ENCODE data around the gene LRFN4. TPM values are rescaled to one million over a fixed set of nuclear protein-coding genes. Genes with fewer than 3 reads are reported as not detected.
"Not testable (repeated sequence)": the region's sequence is repeated elsewhere in the genome, so short reads cannot be mapped to it uniquely, and the experiment has no call there.

Gene LRFN4
- 15.6 and 15.9 TPM in 2 replicates for total RNA-seq (2014; rRNA removed; shearing (Covaris generic))

DNA sequence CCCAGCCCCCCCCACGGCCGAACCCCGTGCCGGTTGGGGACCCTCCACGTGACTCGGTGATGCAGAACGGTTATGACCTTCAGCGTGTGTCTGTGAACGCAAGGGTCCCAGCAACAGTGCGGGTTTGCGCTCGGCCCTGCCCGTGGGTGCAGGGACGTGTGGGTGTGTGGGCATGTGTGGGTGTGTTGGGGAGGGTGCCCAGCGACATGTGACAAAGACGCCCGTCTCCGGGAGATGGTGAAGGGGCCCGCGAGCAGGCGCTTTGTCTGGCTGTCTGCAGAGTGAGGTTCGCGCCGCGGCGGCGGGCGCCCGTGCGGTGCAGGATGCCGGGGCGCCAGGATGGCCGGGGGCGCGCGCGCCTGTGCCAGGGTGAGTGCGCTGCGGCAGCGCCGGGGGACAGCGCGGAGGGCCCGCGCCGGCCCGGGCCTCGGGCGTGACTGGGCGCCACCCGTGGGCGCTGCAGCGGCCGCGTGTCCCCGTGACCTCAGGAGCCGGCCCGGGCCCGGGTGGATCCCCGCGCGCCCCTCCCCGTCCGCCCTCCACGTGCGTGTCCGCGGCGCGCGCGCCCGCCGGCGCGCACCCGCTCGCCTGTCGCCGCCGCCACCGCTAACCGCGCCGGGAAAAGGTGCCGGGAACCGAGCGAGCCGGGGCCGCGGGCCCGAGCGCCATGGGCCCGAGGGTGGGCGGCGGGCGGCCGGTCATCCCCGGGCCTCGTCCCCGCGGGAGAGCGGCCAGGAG, at the start of gene LRFN4:
LRFN4 (plus strand) TSS at position 569 of the 738 bp plus-strand sequence. CDS start 681 bp downstream, outside the sequence.
- no peak for DNase-seq
- H3K27ac ChIP-seq: peak within 1 kb of the TSS; percentile 88
- peaks cover 14% of the 10 kb centered on the region for H3K4me1 ChIP-seq
- peaks cover 2% of the 10 kb centered on the region; the same call in 1 of the 2 replicates for H3K36me3 ChIP-seq
- H3K27me3 ChIP-seq: no peaks in the 10 kb centered on the region
- H3K4me3 ChIP-seq: peak within 1 kb of the TSS; percentile 88
- no peaks in the 10 kb centered on the region for H3K9me3 ChIP-seq (replicated peaks)

DNA sequence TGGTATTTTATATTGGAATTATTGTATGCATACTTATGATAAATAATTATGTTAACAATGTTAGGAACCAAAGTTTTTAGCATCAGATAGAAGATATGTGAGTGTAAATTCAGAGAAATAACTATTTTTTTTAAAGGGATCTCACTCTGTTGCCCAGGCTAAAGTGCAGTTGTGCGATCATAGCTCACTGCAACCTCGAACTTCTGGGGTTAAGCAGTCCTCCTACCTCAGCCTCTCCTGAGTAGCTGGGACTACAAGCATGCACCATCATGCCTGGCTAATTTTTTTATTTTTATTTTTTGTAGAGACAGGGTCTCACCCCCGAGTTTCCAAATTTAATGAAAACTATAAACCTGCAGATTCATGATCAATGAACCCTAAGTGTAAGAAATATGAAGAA, 47.3 kb upstream of the LRFN4 start:
- Histone ChIP-seq H3K27me3 (no peaks in the 10 kb centered on the region), H3K27ac (no peak overlapping the region), H3K36me3 (no peaks in the 10 kb centered on the region), H3K4me1 (no peaks in the 10 kb centered on the region), H3K9me3 (replicated peaks) (no peaks in the 10 kb centered on the region), H3K4me3 (no peak overlapping the region)
- DNase-seq: no peak

DNA sequence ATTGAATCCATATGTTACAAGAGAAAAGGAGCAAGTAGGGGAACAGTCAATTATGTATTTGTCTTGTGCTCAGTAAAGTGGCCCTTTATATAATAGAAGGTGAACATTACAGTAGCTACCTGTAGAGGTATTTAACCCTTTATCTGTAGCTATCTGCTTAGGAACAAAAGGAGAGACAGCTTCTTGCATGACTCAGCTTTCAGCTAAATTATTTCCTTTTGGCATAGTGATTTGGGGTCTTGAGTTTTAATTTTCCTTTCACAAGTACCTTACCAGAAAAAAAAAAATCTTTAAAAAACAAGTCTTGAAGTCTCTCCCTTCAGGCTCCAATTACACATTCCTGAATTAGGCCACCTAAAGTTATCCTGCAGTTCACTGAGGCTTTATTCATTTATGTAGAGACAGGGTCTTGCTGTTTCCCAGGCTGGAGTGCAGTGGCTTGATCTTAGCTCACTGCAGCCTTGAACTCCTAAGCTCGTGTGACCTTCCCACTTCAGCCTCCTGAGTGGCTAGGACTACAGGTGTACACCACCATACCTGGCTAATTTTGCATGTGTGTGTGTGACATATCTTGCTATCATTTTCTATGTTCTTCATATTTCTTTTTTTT, 46.2 kb upstream of the LRFN4 start:
- Histone ChIP-seq H3K4me3 (no peak overlapping the region), H3K27ac (no peak overlapping the region), H3K9me3 (replicated peaks) (no peaks in the 10 kb centered on the region), H3K4me1 (no peaks in the 10 kb centered on the region), H3K36me3 (no peaks in the 10 kb centered on the region), H3K27me3 (no peaks in the 10 kb centered on the region)
- DNase-seq: no peak

DNA sequence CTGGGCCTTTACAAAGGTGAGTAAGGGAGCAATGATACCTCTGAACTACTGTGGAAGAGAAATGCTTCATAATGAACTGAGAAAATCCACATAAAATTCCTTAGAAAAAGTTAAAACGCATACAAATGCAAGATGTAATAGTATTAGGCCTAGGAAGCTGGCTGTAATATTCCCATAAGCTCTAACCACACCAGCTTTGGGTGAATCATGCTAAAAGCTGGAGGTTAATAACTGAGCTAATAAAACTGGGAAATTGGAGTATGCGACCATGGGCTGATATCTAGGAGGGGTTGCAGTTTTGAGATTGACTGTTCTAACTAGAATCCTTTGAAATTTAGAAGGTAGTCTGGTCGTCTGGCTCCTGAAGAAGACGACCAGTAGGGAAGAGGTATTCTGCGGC, 42.2 kb upstream of the LRFN4 start:
- Histone ChIP-seq H3K4me1 (no peaks in the 10 kb centered on the region), H3K9me3 (replicated peaks) (no peaks in the 10 kb centered on the region), H3K4me3 (no peak overlapping the region), H3K36me3 (no peaks in the 10 kb centered on the region), H3K27me3 (no peaks in the 10 kb centered on the region), H3K27ac (no peak overlapping the region)
- no peak for DNase-seq

DNA sequence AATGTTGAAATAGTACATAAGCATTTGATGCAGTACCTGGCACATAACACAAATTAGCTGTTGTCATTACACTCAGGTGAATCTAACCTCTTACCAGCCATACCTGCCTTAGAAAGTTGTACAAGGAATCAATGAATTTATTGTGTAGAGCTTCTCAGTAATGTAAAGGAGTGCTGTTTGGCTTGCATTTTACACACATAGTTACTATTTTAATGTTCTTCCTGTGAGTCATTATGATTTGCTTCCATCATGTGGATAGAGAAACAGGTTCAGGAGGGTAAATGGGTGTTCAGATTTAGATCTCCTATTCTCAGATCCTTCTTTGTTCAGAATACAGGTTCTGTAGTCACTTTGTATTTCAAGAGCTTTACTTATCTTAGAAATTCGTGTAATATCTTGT, 41.2 kb upstream of the LRFN4 start:
- H3K9me3 ChIP-seq (replicated peaks): no peaks in the 10 kb centered on the region
- DNase-seq: no peak
- no peak overlapping the region for H3K27ac ChIP-seq
- no peaks in the 10 kb centered on the region for H3K4me1 ChIP-seq
- no peak overlapping the region for H3K4me3 ChIP-seq
- H3K36me3 ChIP-seq: no peaks in the 10 kb centered on the region
- H3K27me3 ChIP-seq: no peaks in the 10 kb centered on the region

DNA sequence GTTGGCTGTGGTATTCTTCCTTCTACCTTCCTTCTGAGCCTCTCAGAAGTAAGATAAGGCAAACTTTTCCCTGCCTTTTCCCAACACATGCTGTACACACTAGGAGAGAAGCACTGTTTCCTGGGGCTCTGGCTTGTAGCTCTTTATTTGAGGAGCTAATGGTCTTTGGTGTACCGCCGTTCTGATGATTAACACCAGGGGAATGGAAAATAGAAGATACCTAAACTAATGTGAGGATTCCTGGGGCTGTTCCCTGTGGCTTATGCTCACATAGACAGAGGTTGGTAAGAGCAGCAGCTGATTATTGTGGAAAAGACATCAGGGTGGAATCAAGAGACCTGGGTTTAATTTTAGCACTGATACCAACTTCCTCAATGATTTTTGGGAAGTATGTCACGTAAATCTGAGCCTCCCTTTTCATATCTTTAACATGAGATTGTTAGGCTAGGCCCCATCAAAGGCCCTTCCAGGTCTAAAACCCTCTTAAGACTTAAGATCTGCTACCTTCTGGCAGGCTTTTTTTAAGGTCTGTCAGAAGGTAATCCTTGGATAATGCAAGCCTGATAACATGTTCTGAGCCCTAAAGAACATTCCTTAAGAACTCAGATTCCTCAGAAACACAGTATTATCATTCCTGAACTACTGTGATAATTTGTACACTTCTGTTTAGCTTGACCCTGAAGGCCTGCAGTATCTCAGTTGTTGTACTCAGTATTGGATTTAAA, 38.5 kb upstream of the LRFN4 start:
- Histone ChIP-seq H3K4me3 (no peak overlapping the region), H3K4me1 (no peaks in the 10 kb centered on the region), H3K27ac (no peak overlapping the region), H3K9me3 (replicated peaks) (no peaks in the 10 kb centered on the region), H3K36me3 (no peaks in the 10 kb centered on the region), H3K27me3 (no peaks in the 10 kb centered on the region)
- no peak for DNase-seq

DNA sequence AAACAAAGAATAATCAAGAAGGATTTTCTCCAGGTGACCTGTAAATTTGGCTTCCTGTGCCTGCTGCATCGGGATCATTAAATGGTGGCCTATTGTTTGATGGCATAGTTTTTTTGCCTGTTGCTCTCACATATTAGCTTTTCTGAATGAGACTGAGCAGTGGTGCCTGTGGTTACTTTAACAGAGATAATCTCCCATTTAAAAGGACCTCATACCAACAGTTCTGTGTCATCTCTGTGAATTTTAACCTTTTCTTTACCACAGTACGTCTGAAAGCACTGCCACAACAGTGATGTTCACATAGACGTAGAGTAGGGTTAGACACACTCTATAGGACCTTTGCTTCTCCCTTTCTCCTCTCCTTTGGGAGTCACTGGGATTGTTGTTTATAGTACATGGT, 36.5 kb upstream of the LRFN4 start:
- H3K9me3 ChIP-seq (replicated peaks): no peaks in the 10 kb centered on the region
- H3K27ac ChIP-seq: no peak overlapping the region
- no peak for DNase-seq

DNA sequence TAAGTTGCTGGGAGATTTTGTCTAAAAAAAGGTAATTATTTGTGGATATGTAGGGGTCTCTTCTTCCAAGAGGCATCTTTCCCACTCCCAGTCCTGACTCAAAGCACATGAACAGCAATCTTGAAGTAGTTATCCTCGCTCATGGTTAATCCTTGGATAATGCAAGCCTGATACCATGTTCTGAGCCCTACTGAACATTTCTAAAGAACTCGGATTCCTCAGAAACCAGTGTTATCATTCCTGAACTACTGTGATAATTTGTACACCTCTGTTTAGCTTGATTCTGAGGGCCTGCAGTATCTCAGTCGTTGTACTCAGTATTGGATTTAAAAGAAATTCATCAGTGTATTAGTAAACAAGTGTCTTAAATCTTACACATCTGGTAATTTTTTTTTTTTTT, 36.0 kb upstream of the LRFN4 start:
- Histone ChIP-seq H3K4me3 (no peak overlapping the region), H3K27ac (no peak overlapping the region), H3K27me3 (no peaks in the 10 kb centered on the region), H3K36me3 (no peaks in the 10 kb centered on the region), H3K9me3 (replicated peaks) (no peaks in the 10 kb centered on the region), H3K4me1 (no peaks in the 10 kb centered on the region)
- no peak for DNase-seq

More for the DNA sequence above, 36.5 kb upstream of the LRFN4 start:
- H3K4me3 ChIP-seq: no peak overlapping the region
- H3K36me3 ChIP-seq: no peaks in the 10 kb centered on the region
- no peaks in the 10 kb centered on the region for H3K27me3 ChIP-seq
- no peaks in the 10 kb centered on the region for H3K4me1 ChIP-seq

DNA sequence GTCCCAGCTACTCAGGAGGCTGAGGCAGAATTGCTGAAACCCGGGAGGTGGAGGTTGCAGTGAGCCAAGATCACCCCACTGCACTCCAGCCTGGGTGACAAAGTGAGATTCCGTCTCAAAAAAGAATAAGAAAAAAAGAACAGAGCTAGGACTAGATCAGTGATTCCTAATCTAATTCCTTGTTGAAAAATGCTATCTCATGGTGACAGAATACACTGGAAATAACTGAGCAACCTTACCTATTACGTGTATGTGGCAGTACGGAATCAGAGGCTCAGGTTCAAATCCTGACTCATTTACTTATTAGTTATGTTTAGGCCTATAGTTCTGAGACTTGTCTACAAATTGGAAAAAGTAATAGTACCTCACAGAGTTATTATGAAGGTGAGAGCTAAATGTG, 33.2 kb upstream of the LRFN4 start:
- DNase-seq: no peak
- Histone ChIP-seq H3K36me3 (no peaks in the 10 kb centered on the region), H3K4me1 (no peaks in the 10 kb centered on the region), H3K4me3 (no peak overlapping the region), H3K9me3 (replicated peaks) (no peaks in the 10 kb centered on the region), H3K27ac (no peak overlapping the region), H3K27me3 (no peaks in the 10 kb centered on the region)

DNA sequence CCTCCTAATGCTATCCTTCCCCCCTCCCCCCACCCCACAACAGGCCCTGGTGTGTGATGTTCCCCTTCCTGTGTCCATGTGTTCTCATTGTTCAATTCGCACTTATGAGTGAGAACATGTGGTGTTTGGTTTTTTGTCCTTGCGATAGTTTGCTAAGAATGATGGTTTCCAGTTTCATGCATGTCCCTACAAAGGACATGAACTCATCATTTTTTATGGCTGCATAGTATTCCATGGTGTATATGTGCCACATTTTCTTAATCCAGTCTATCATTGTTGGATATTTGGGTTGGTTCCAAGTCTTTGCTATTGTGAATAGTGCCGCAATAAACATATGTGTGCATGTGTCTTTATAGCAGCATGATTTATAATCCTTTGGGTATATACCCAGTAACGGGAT, 32.3 kb upstream of the LRFN4 start:
- H3K36me3 ChIP-seq; H3K4me3 ChIP-seq; H3K27me3 ChIP-seq; DNase-seq; H3K27ac ChIP-seq; H3K4me1 ChIP-seq; H3K9me3 ChIP-seq (replicated peaks): not testable (repeated sequence)

DNA sequence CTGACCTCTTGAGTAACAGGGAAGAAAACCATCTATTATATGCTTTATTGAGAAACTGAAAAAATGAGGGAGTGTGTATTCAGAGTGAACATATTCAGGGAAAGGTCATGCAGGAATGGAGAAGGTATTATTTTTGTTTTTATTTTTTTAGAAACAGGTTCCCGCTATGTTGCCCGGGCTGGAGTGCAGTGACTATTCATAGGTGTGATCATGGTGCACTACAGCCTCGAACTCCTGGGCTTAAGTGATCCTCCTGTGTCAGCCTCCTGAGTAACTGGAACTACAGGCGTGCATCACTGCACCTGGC, 22.4 kb upstream of the LRFN4 start:
- H3K27ac ChIP-seq: no peak overlapping the region
- H3K27me3 ChIP-seq: no peaks in the 10 kb centered on the region
- H3K9me3 ChIP-seq (replicated peaks): no peaks in the 10 kb centered on the region
- no peak overlapping the region for H3K4me3 ChIP-seq
- no peak for DNase-seq
- H3K4me1 ChIP-seq: no peaks in the 10 kb centered on the region
- H3K36me3 ChIP-seq: no peaks in the 10 kb centered on the region

DNA sequence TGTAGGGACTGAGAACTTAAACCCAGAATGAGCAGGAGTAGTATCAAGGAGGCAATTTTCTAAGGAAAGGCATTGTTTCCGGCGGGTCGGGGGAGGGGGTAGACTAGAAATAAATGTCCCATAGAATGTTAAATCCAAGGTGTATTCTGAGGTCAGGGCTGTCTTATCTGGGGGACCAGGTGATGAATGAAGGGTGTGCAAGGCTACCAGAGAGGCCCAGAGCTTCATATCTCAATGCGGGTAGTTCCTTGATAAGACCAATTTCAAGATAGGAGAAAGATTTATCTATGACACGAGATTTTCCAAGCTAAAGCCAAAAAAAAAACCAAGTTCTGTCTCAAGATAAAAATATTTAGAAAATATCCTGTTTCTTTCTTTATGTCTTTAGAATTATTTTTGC, 21.9 kb upstream of the LRFN4 start:
- H3K27ac ChIP-seq: no peak overlapping the region
- DNase-seq: no peak
- H3K4me1 ChIP-seq: no peaks in the 10 kb centered on the region
- H3K36me3 ChIP-seq: no peaks in the 10 kb centered on the region
- no peaks in the 10 kb centered on the region for H3K9me3 ChIP-seq (replicated peaks)
- no peaks in the 10 kb centered on the region for H3K27me3 ChIP-seq
- H3K4me3 ChIP-seq: no peak overlapping the region

DNA sequence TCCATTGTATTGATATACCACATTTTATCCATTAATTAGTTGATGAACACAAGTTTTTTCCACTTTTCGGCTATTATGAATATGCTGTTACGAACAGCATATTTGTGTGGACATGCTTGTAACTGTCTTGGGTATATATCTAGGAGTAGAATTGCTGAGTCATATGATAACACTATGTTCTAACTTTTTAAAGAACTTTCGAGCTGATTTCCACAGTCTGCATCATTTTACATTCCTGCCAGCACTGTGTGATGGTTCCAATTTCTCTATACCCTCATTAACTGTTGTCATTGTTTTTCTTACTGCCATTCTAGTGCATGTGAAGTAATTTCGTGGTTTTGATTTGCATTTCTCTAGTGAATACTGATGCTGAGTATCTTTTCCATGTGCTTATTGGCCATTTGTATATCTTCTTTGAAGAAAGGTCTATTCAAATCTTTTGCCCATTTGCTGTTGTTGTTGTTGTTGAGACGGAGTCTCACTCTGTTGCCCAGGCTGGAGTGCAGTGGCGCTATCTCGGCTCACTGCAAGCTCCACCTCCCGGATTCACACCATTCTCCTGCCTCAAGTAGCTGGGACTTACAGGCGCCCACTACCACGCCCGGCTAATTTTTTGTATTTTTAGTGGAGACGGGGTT, 21.0 kb upstream of the LRFN4 start:
- DNase-seq: no peak

DNA sequence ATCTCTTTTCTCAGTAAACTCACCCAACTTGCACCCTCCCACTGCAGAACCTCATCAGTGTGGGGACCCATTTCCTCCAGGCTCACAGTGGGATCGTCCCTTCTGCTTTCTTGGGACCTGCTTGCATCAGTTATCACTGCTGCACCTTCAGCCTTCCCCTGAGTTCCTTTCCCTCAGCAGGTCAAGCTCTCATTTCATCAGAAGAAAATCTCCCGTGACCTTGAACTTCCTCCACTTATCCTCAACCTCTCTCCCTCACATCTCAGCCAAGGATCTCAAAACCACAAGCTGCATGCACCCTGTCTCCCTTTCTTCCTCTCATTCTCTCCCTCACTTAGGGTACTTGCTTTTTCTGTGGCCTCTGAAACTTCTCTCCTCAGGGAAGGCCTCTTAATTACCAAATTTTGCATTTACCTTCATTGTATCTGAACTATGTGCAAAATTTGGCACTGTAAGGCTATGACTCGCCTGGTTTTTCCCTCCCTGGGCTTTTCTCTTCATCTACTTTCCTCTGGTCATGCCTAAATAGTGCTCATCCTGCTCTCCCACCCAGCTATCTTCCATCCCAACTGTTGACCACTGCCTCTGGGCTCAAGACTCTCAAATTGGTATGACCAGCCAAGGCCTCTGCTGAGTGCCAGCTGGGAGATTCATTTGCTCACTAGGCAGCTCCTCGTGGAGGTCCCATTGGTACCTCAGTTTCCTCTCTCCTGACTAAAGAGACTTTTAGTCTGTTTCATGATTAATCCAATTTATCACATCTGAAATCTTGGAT, 16.4 kb upstream of the LRFN4 start:
- H3K4me3 ChIP-seq: no peak overlapping the region

More for the DNA sequence above, 21.0 kb upstream of the LRFN4 start:
- no peak overlapping the region for H3K4me3 ChIP-seq
- H3K9me3 ChIP-seq (replicated peaks): no peaks in the 10 kb centered on the region
- H3K36me3 ChIP-seq: no peaks in the 10 kb centered on the region
- no peaks in the 10 kb centered on the region for H3K4me1 ChIP-seq
- no peak overlapping the region for H3K27ac ChIP-seq
- H3K27me3 ChIP-seq: no peaks in the 10 kb centered on the region

More for the DNA sequence above, 16.4 kb upstream of the LRFN4 start:
- H3K27ac ChIP-seq: no peak overlapping the region
- H3K9me3 ChIP-seq (replicated peaks): no peaks in the 10 kb centered on the region
- no peak for DNase-seq
- no peaks in the 10 kb centered on the region for H3K36me3 ChIP-seq
- H3K4me1 ChIP-seq: no peaks in the 10 kb centered on the region
- no peaks in the 10 kb centered on the region for H3K27me3 ChIP-seq

Measured in SJCRH30 (cell line).